ENCODE measurements around the gene SKOR2. TPM values are rescaled to one million over a fixed set of nuclear protein-coding genes. Genes with fewer than 3 reads are reported as not detected.

Gene SKOR2
- total RNA-seq, 2 donors from 2014 or later: not detected

- ATAC-seq (no peak), DNase-seq (no peak)
- no peak overlapping the region for H3K4me3 ChIP-seq
- intact Hi-C loops (cut with DNase I): no loop called here
- H3K9me3 ChIP-seq: no peaks in the 10 kb centered on the region
- peaks cover 0 to 33% of the 10 kb centered on the region in 2 donors for H3K27me3 ChIP-seq
- WGBS, 2 donors: 1 to 2% methylated on average over 16 to 57 of the region's 69 CpGs
- H3K4me1 ChIP-seq: peaks cover 18% of the 10 kb centered on the region
- no peak for TF ChIP-seq CTCF (IDR thresholded peaks at IDR 0.05)
- TF ChIP-seq POLR2A (IDR thresholded peaks at IDR 0.05): no peak
- H3K27ac ChIP-seq: no peak overlapping the region
- H3K36me3 ChIP-seq (replicated peaks in 1 of 2; ENCODE audit: insufficient read depth in 1 of 2, low read depth in 2 of 2): no peaks in the 10 kb centered on the region
Measured at GRCh38 chr18:47263430-47264307, 12.2 kb upstream of the SKOR2 start.

GRCh38 chr18:47263150-47263429, 11.6 kb upstream of the SKOR2 start:
- intact Hi-C loops (cut with DNase I): no loop called here
- H3K36me3 ChIP-seq (replicated peaks in 1 of 2; ENCODE audit: insufficient read depth in 1 of 2, low read depth in 2 of 2): no peaks in the 10 kb centered on the region
- no peak for TF ChIP-seq POLR2A (IDR thresholded peaks at IDR 0.05)
- TF ChIP-seq CTCF (IDR thresholded peaks at IDR 0.05): no peak
- H3K9me3 ChIP-seq: no peaks in the 10 kb centered on the region
- no peak overlapping the region for H3K4me3 ChIP-seq
- WGBS, 2 donors: 3% methylated on average over 12 to 16 of the region's 16 CpGs
- H3K27me3 ChIP-seq: peaks cover 0 to 33% of the 10 kb centered on the region in 2 donors
- DNase-seq: no peak
- no peak for ATAC-seq
- H3K4me1 ChIP-seq: peaks cover 18% of the 10 kb centered on the region
- H3K27ac ChIP-seq: no peak overlapping the region

GRCh38 chr18:47262301-47263149, 11.1 kb upstream of the SKOR2 start:
- DNase-seq (no peak), ATAC-seq (no peak)
- H3K4me1 ChIP-seq: peaks cover 18% of the 10 kb centered on the region
- 4 to 12% methylated on average over 38 of the region's 38 CpGs for WGBS, 2 donors
- TF ChIP-seq POLR2A (IDR thresholded peaks at IDR 0.05) (no peak), CTCF (IDR thresholded peaks at IDR 0.05) (no peak)
- H3K27ac ChIP-seq: no peak overlapping the region
- peaks cover 0 to 33% of the 10 kb centered on the region in 2 donors for H3K27me3 ChIP-seq
- no peaks in the 10 kb centered on the region for H3K9me3 ChIP-seq
- intact Hi-C loops (cut with DNase I): no loop called here
- no peak overlapping the region for H3K4me3 ChIP-seq
- no peaks in the 10 kb centered on the region for H3K36me3 ChIP-seq (replicated peaks in 1 of 2; ENCODE audit: insufficient read depth in 1 of 2, low read depth in 2 of 2)

GRCh38 chr18:47261902-47262300, 10.4 kb upstream of the SKOR2 start:
- Histone ChIP-seq H3K4me3 (no peak overlapping the region), H3K27ac (no peak overlapping the region), H3K27me3 (peaks cover 0 to 33% of the 10 kb centered on the region in 2 donors), H3K36me3 (replicated peaks in 1 of 2; ENCODE audit: insufficient read depth in 1 of 2, low read depth in 2 of 2) (no peaks in the 10 kb centered on the region), H3K9me3 (no peaks in the 10 kb centered on the region), H3K4me1 (peaks cover 18% of the 10 kb centered on the region)
- WGBS, 2 donors: 3 to 6% methylated on average over 19 of the region's 19 CpGs
- ATAC-seq (no peak), DNase-seq (no peak)
- TF ChIP-seq POLR2A (IDR thresholded peaks at IDR 0.05) (no peak), CTCF (IDR thresholded peaks at IDR 0.05) (no peak)
- intact Hi-C loops (cut with DNase I): no loop called here
